HG03575 (cell line): ENCODE measurements around the gene ATOSB.

Experiments
- ATAC-seq: cut with Tn5 transposase; IDR thresholded peaks from one replicate; pipeline ENCODE4 v1.9.1; 2021; ENCODE audit not compliant: unreplicated experiment, insufficient number of reproducible peaks, low FRiP score; ENCODE audit errors: extremely low read depth

The ATOSB gene

GRCh38 chr9:35097573-35097972 lies 18.1 kb downstream of the ATOSB start:
- no peak for ATAC-seq

- ATAC-seq: peak; percentile 40
Measured at GRCh38 chr9:35096035-35096849, 19.4 kb downstream of the ATOSB start, which contains the start of gene PIGO. PIGO (minus strand) TSS chr9:35096591; CDS start chr9:35095565, 1,026 bp downstream.

- ATAC-seq: no peak
Measured at GRCh38 chr9:35091536-35091935, 24.1 kb downstream of the ATOSB start.

- no peak for ATAC-seq
Measured at GRCh38 chr9:35089434-35089833, 26.2 kb downstream of the ATOSB start.

- no peak for ATAC-seq
Measured at GRCh38 chr9:35085078-35085477, 30.6 kb downstream of the ATOSB start.

GRCh38 chr9:35079426-35080341 lies 36.0 kb downstream of the ATOSB start, which contains the start of gene FANCG:
FANCG (minus strand) TSS chr9:35079942; CDS start chr9:35079524, 418 bp downstream.
- no peak for ATAC-seq

GRCh38 chr9:35079041-35079425 lies 36.6 kb downstream of the ATOSB start:
- ATAC-seq: no peak

- no peak for ATAC-seq
Measured at GRCh38 chr9:35078066-35078465, 37.6 kb downstream of the ATOSB start.

GRCh38 chr9:35076848-35077247 lies 38.8 kb downstream of the ATOSB start:
- ATAC-seq: no peak

GRCh38 chr9:35075358-35075757 lies 40.3 kb downstream of the ATOSB start:
- ATAC-seq: no peak

GRCh38 chr9:35074791-35075190 lies 40.9 kb downstream of the ATOSB start:
- ATAC-seq: no peak

- ATAC-seq: no peak
Measured at GRCh38 chr9:35074141-35074540, 41.5 kb downstream of the ATOSB start.

- ATAC-seq: no peak
Measured at GRCh38 chr9:35073279-35073612, 42.4 kb downstream of the ATOSB start.

- ATAC-seq: peak; percentile 73
Measured at GRCh38 chr9:35072461-35073278, 43.0 kb downstream of the ATOSB start, which contains the start of gene VCP. VCP (minus strand) TSS chr9:35072625; CDS start chr9:35072353, 272 bp downstream.

GRCh38 chr9:35071814-35072460 lies 43.7 kb downstream of the ATOSB start:
- peak; percentile 18 for ATAC-seq

- no peak for ATAC-seq
Measured at GRCh38 chr9:35070823-35071813, 44.5 kb downstream of the ATOSB start.

- no peak for ATAC-seq
Measured at GRCh38 chr9:35069020-35069419, 46.6 kb downstream of the ATOSB start.
